ENCODE data around the gene HDAC7.

DNA sequence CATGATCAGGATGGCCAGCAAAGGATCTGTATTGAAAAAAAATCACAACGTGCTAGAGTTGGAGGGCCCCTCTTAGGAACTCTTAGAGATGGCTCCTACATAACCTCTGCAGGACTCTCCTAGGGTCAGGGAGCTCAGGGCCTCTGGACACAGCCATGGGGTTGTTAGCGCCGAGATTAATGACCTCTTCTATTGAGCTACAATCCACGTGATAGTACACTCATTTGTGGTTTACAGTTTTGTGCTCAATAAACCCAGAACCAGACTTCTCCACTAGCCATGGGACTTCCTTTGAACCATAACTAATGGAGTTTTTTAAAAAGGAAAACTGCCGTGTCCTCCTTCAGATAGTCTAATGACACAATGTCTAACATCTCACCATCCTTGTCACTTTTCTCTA is 29.6 kb upstream of the HDAC7 start:
- TF ChIP-seq, protein P1, sequence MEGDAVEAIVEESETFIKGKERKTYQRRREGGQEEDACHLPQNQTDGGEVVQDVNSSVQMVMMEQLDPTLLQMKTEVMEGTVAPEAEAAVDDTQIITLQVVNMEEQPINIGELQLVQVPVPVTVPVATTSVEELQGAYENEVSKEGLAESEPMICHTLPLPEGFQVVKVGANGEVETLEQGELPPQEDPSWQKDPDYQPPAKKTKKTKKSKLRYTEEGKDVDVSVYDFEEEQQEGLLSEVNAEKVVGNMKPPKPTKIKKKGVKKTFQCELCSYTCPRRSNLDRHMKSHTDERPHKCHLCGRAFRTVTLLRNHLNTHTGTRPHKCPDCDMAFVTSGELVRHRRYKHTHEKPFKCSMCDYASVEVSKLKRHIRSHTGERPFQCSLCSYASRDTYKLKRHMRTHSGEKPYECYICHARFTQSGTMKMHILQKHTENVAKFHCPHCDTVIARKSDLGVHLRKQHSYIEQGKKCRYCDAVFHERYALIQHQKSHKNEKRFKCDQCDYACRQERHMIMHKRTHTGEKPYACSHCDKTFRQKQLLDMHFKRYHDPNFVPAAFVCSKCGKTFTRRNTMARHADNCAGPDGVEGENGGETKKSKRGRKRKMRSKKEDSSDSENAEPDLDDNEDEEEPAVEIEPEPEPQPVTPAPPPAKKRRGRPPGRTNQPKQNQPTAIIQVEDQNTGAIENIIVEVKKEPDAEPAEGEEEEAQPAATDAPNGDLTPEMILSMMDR (IDR thresholded peaks at IDR 0.05) = no peak
- no peak for TF ChIP-seq POLR2A (IDR thresholded peaks at IDR 0.05)
